OCI-LY3 (cell line): Measurements from ENCODE around the gene MGAT4C.

ENCODE experiments used
- EZH2phosphoT487 ChIP-seq: fragments of 200-600 bp; shearing (Covaris generic); IDR thresholded peaks from 2 replicates; pipeline ENCODE4 v1.6.1; 2018; ENCODE audit warnings: antibody characterized with exemption, mixed run types, low read depth
- TF ChIP-seq, protein P1 (sequence below): fragments of 200-600, 300-600 bp; sonication (generic); IDR thresholded peaks from 2 replicates; pipeline ENCODE4 v1.5.1; 2014; ENCODE audit warnings: antibody characterized with exemption, low read length, low read depth

DNA sequence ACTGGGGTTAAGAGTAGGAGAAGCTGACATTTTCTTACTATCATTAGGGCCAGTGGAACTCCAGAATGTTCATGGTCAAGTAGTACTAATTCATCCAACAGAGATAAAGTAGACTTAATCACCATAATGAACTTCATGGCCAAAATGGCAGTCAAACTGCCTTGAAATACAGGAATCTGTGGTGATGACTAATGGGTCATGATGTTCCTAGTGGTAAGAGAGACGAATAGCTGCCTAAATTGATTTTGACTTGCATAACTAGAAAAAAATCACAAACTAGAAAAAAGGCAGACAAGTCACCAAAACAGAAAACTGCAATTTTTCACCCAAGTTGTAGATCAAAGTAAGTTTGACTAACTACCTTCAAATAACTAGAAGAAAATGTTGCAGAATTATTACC lies 138.5 kb downstream of the MGAT4C start:
- TF ChIP-seq, protein P1, sequence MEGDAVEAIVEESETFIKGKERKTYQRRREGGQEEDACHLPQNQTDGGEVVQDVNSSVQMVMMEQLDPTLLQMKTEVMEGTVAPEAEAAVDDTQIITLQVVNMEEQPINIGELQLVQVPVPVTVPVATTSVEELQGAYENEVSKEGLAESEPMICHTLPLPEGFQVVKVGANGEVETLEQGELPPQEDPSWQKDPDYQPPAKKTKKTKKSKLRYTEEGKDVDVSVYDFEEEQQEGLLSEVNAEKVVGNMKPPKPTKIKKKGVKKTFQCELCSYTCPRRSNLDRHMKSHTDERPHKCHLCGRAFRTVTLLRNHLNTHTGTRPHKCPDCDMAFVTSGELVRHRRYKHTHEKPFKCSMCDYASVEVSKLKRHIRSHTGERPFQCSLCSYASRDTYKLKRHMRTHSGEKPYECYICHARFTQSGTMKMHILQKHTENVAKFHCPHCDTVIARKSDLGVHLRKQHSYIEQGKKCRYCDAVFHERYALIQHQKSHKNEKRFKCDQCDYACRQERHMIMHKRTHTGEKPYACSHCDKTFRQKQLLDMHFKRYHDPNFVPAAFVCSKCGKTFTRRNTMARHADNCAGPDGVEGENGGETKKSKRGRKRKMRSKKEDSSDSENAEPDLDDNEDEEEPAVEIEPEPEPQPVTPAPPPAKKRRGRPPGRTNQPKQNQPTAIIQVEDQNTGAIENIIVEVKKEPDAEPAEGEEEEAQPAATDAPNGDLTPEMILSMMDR = no peak
- no peak for TF ChIP-seq EZH2phosphoT487
